ENCODE measurements around the gene DCAF17. TPM values are rescaled to one million over a fixed set of nuclear protein-coding genes. Genes with fewer than 3 reads are reported as not detected.

The DCAF17 gene
- total and polyA plus RNA-seq, 2 of the 13 experiments (the other 11 are each of a cell fraction or from before 2014, with no cell fraction given) = 13.7 to 30.0 TPM

GRCh38 chr2:171436307-171436706 lies 2.3 kb downstream of the DCAF17 start:
- in situ Hi-C loops (cut with HindIII; ENCODE audit: extremely low pct_ligation_motif_present, low pct_unique_long_range_greater_than_20kb) (no loop called here), intact Hi-C loops (cut with micrococcal nuclease; ENCODE audit: unreplicated experiment) (no loop called here)
- Histone ChIP-seq H3K9me3 (ENCODE audit: low read length) (no peaks in the 10 kb centered on the region), H3K9ac (ENCODE audit: insufficient read depth, low read depth, low read length) (no peak overlapping the region), H3K4me2 (ENCODE audit: low read depth, low read length) (no peak overlapping the region), H3K79me2 (ENCODE audit: insufficient read depth, low read length) (peaks cover 65% of the 10 kb centered on the region), H4K20me1 (ENCODE audit: insufficient read depth, low read length) (no peaks in the 10 kb centered on the region), H3K4me3 (replicated peaks in 1 of 3; ENCODE audit: insufficient read depth in 1 of 3, low read depth in 2 of 3, low read length in 3 of 3) (no peak overlapping the region), H3K27me3 (ENCODE audit: control insufficient read depth in 1 of 2, insufficient read depth in 2 of 2, low read length in 2 of 2) (no peaks in the 10 kb centered on the region; a peak in 1 of 5 replicates), H2AFZ (ENCODE audit: low read length) (no peak overlapping the region), H3K4me1 (ENCODE audit: insufficient read depth, low read length) (peaks cover 58% of the 10 kb centered on the region), H3K27ac (ENCODE audit: extremely low read length, insufficient read depth, low read length) (no peak overlapping the region), H3K36me3 (replicated peaks in 1 of 2; ENCODE audit: control insufficient read depth in 1 of 2, insufficient read depth in 2 of 2, low read length in 2 of 2) (peaks cover 9 to 41% of the 10 kb centered on the region in 2 experiments)
- no peak for FAIRE-seq
- CTCF ChIA-PET (ENCODE audit: low intra/inter-chr PET ratio, low total read pairs) = no interaction called here
- POLR2A ChIA-PET = interaction anchor here (1.1 kb wide), 1 partner anchor 508 kb away, joined by 3 read pairs; no protein-coding TSS in a partner anchor
- no peak for DNase-seq (ENCODE audit: low spot score)
- 98% methylated on average over 1 of the region's 1 CpG for WGBS (ENCODE audit: low lambda C conversion rate)
- ATAC-seq = no peak
- BruUV-seq (replicated peaks) = no TSS peak
- TF ChIP-seq ETV5 (CRISPR knock-in tag; IDR thresholded peaks at IDR 0.05; ENCODE audit: borderline replicate concordance) (no peak), CREB1 (IDR thresholded peaks at IDR 0.05) (0 out of 2 replicates have a peak, but pooled peaks have one; percentile 43), CREB1 (CRISPR knock-in tag; IDR thresholded peaks at IDR 0.05) (no peak)

GRCh38 chr2:171441470-171441869 lies 7.4 kb downstream of the DCAF17 start:
- no peak overlapping the region for H2AFZ ChIP-seq (ENCODE audit: low read length)
- H3K9me3 ChIP-seq (ENCODE audit: low read length) = no peaks in the 10 kb centered on the region
- no peak for TF ChIP-seq ZMYM2 (CRISPR knock-in tag; IDR thresholded peaks at IDR 0.05)
- no peak for TF ChIP-seq ZNF430 (CRISPR knock-in tag; IDR thresholded peaks at IDR 0.05)
- peak; percentile 62; the same call in 1 of the 2 replicates for TF ChIP-seq PRDM15 (CRISPR knock-in tag; IDR thresholded peaks at IDR 0.05)
- TF ChIP-seq SAFB2 (CRISPR knock-in tag; IDR thresholded peaks at IDR 0.05; ENCODE audit: borderline replicate concordance, low read depth) = no peak
- no peak for TF ChIP-seq CENPBD1 (CRISPR knock-in tag; IDR thresholded peaks at IDR 0.05; ENCODE audit: borderline replicate concordance, low read depth)
- no peak for TF ChIP-seq ZNF296 (CRISPR knock-in tag; conservative IDR thresholded peaks at IDR 0.05)
- no peak for TF ChIP-seq CEBPG (CRISPR knock-in tag; IDR thresholded peaks at IDR 0.05)
- TF ChIP-seq ZNF34 (CRISPR knock-in tag; IDR thresholded peaks at IDR 0.05; ENCODE audit: borderline replicate concordance) = no peak
- DNase-seq (ENCODE audit: low spot score) = no peak
- H3K4me3 ChIP-seq (replicated peaks in 1 of 3; ENCODE audit: insufficient read depth in 1 of 3, low read depth in 2 of 3, low read length in 3 of 3) = no peak overlapping the region
- no peak for ATAC-seq
- H3K27me3 ChIP-seq (ENCODE audit: control insufficient read depth in 1 of 2, insufficient read depth in 2 of 2, low read length in 2 of 2) = no peaks in the 10 kb centered on the region
- CTCF ChIA-PET (ENCODE audit: low intra/inter-chr PET ratio, low total read pairs) = no interaction called here
- H3K4me1 ChIP-seq (ENCODE audit: insufficient read depth, low read length) = peaks cover 24% of the 10 kb centered on the region; the same call in 1 of the 2 replicates
- POLR2A ChIA-PET = no interaction called here
- H3K9ac ChIP-seq (ENCODE audit: insufficient read depth, low read depth, low read length) = no peak overlapping the region
- BruUV-seq (replicated peaks) = no TSS peak
- peaks cover 13 to 79% of the 10 kb centered on the region in 2 experiments for H3K36me3 ChIP-seq (replicated peaks in 1 of 2; ENCODE audit: control insufficient read depth in 1 of 2, insufficient read depth in 2 of 2, low read length in 2 of 2)
- in situ Hi-C loops (cut with HindIII; ENCODE audit: extremely low pct_ligation_motif_present, low pct_unique_long_range_greater_than_20kb) = no loop called here
- no peaks in the 10 kb centered on the region for H4K20me1 ChIP-seq (ENCODE audit: insufficient read depth, low read length)
- no peak overlapping the region for H3K27ac ChIP-seq (ENCODE audit: extremely low read length, insufficient read depth, low read length)
- no peak overlapping the region for H3K4me2 ChIP-seq (ENCODE audit: low read depth, low read length)
- intact Hi-C loops (cut with micrococcal nuclease; ENCODE audit: unreplicated experiment) = no loop called here
- H3K79me2 ChIP-seq (ENCODE audit: insufficient read depth, low read length) = peaks cover 26% of the 10 kb centered on the region
- no peak for FAIRE-seq
